Measurements from ENCODE around the gene DLG2. TPM values are rescaled to one million over a fixed set of nuclear protein-coding genes. Genes with fewer than 3 reads are reported as not detected.

The DLG2 gene
- total RNA-seq, 2 experiments from 2014 or later, result 2.0 to 2.1 TPM

DNA sequence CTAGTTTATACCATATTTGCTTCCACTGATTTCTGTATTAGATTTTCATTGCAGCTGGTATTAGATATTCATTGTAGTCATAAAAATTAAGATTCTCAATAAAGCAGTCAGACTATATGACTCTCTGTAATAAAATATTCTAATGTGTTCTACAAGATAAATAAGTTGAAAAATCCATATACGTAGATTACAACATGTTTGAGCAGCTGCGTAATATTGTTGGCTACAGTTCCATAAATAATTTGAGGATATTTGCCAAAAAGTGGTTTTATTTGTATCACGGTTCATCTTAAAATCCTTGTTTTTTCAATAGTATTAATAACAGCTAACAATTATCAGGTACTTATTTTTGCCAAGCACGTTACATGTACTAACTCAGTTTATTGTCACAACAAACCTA lies 1672.4 kb downstream of the DLG2 start:
- Mint-ChIP-seq H3K4me1 (ENCODE audit: low read depth) (no peaks in the 10 kb centered on the region), H3K9me3 (no peaks in the 10 kb centered on the region), H3K27me3 (no peaks in the 10 kb centered on the region), H3K27ac (no peak overlapping the region), H3K4me3 (no peak overlapping the region), H3K36me3 (ENCODE audit: low read depth) (no peaks in the 10 kb centered on the region)
- ChIA-PET POLR2A (no interaction called here), CTCF (no interaction called here)
- Histone ChIP-seq H3K4me1 (ENCODE audit: insufficient read depth, low read length) (no peaks in the 10 kb centered on the region), H3K36me3 (ENCODE audit: insufficient read depth, low read length) (no peaks in the 10 kb centered on the region), H3K27ac (ENCODE audit: low read depth in 1 of 2, low read length in 2 of 2) (no peak overlapping the region), H3K9me3 (ENCODE audit: control insufficient read depth in 1 of 2, insufficient read depth in 1 of 2, low read length in 2 of 2) (peaks cover 4 to 5% of the 10 kb centered on the region in 2 experiments), H3K27me3 (ENCODE audit: control insufficient read depth in 1 of 2, insufficient read depth in 2 of 2, low read length in 2 of 2) (no peaks in the 10 kb centered on the region), H3K4me3 (ENCODE audit: low read length) (no peak overlapping the region)
- intact Hi-C loops (cut with DNase I, micrococcal nuclease), result no loop called here
- DNase-seq (no peak), ATAC-seq (ENCODE audit: poor library complexity) (no peak)
- TF ChIP-seq, protein P1, sequence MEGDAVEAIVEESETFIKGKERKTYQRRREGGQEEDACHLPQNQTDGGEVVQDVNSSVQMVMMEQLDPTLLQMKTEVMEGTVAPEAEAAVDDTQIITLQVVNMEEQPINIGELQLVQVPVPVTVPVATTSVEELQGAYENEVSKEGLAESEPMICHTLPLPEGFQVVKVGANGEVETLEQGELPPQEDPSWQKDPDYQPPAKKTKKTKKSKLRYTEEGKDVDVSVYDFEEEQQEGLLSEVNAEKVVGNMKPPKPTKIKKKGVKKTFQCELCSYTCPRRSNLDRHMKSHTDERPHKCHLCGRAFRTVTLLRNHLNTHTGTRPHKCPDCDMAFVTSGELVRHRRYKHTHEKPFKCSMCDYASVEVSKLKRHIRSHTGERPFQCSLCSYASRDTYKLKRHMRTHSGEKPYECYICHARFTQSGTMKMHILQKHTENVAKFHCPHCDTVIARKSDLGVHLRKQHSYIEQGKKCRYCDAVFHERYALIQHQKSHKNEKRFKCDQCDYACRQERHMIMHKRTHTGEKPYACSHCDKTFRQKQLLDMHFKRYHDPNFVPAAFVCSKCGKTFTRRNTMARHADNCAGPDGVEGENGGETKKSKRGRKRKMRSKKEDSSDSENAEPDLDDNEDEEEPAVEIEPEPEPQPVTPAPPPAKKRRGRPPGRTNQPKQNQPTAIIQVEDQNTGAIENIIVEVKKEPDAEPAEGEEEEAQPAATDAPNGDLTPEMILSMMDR (IDR thresholded peaks at IDR 0.05), result no peak

DNA sequence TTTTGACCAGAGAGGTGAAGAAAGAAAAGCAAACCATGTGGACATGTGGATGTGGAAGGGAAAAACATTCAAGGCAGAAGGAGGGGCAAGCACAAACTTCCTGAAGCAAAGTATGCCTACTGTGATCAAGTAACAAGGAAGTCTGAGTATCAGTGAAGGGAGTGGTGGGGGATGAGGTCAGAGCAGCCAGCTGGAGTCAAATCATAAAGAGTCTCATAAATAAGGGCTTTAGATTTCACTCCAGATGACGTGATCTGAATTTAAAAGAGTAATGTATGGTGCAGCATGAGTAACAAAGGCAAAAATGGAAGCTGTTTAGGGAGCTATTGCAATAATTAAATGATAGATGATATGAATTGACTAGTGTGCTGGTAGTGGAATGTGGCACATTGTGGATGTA lies 1675.6 kb downstream of the DLG2 start:
- Mint-ChIP-seq H3K4me3 (no peak overlapping the region), H3K36me3 (ENCODE audit: low read depth) (no peaks in the 10 kb centered on the region), H3K4me1 (ENCODE audit: low read depth) (no peaks in the 10 kb centered on the region), H3K9me3 (peaks cover 3% of the 10 kb centered on the region), H3K27me3 (no peaks in the 10 kb centered on the region), H3K27ac (no peak overlapping the region)
- no peaks in the 10 kb centered on the region for H3K27me3 ChIP-seq (ENCODE audit: control insufficient read depth in 1 of 2, insufficient read depth in 2 of 2, low read length in 2 of 2)
- H3K36me3 ChIP-seq (ENCODE audit: insufficient read depth, low read length), result no peaks in the 10 kb centered on the region
- no peak overlapping the region for H3K27ac ChIP-seq (ENCODE audit: low read depth in 1 of 2, low read length in 2 of 2)
- no peak overlapping the region for H3K4me3 ChIP-seq (ENCODE audit: low read length)
- intact Hi-C loops (cut with DNase I, micrococcal nuclease), result no loop called here
- POLR2A ChIA-PET, result no interaction called here
- peaks cover 4 to 5% of the 10 kb centered on the region in 2 experiments for H3K9me3 ChIP-seq (ENCODE audit: control insufficient read depth in 1 of 2, insufficient read depth in 1 of 2, low read length in 2 of 2)
- no peak for ATAC-seq (ENCODE audit: poor library complexity)
- no peaks in the 10 kb centered on the region for H3K4me1 ChIP-seq (ENCODE audit: insufficient read depth, low read length)
- DNase-seq, result no peak
- TF ChIP-seq, protein P1 (IDR thresholded peaks at IDR 0.05), result no peak
- CTCF ChIA-PET, result no interaction called here

DNA sequence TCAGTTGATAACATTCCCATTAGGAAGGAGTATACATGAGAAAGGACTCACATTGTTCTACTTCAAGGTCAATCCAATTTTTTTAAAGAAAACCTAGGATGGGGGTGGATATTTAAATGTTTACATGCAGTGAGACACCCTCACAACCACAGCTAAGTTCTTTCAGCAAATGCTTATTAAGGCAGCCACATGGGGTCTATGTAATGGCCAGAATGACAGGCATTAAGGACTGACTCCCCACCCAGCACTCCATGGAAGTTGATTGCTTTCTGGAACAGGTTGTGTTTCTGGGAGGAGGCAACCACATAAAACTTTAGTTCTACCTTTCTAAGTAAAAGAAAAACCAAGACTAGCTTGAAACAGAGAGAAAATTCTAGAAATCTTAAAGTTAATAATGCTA lies 1678.9 kb downstream of the DLG2 start:
- no peak for DNase-seq

More for the DNA sequence above, 1678.9 kb downstream of the DLG2 start:
- Histone ChIP-seq H3K27me3 (ENCODE audit: control insufficient read depth in 1 of 2, insufficient read depth in 2 of 2, low read length in 2 of 2) (no peaks in the 10 kb centered on the region), H3K4me1 (ENCODE audit: insufficient read depth, low read length) (no peaks in the 10 kb centered on the region), H3K9me3 (ENCODE audit: control insufficient read depth in 1 of 2, insufficient read depth in 1 of 2, low read length in 2 of 2) (no peaks in the 10 kb centered on the region), H3K27ac (ENCODE audit: low read depth in 1 of 2, low read length in 2 of 2) (no peak overlapping the region), H3K36me3 (ENCODE audit: insufficient read depth, low read length) (no peaks in the 10 kb centered on the region), H3K4me3 (ENCODE audit: low read length) (no peak overlapping the region)
- H3K4me3 Mint-ChIP-seq, result no peak overlapping the region
- no peaks in the 10 kb centered on the region for H3K36me3 Mint-ChIP-seq (ENCODE audit: low read depth)
- ChIA-PET CTCF (no interaction called here), POLR2A (no interaction called here)
- ATAC-seq (ENCODE audit: poor library complexity), result no peak
- intact Hi-C loops (cut with DNase I, micrococcal nuclease), result no loop called here
- H3K27ac Mint-ChIP-seq, result no peak overlapping the region
- peaks cover 8% of the 10 kb centered on the region for H3K9me3 Mint-ChIP-seq
- TF ChIP-seq, protein P1 (IDR thresholded peaks at IDR 0.05), result no peak
- no peaks in the 10 kb centered on the region for H3K4me1 Mint-ChIP-seq (ENCODE audit: low read depth)
- H3K27me3 Mint-ChIP-seq, result no peaks in the 10 kb centered on the region
